H9 (cell line): ENCODE results near the gene ZSWIM1. TPM values are rescaled to one million over a fixed set of nuclear protein-coding genes. Genes with fewer than 3 reads are reported as not detected.

ENCODE experiments used
- DNase-seq: peaks from one replicate; pipeline ENCODE4 v3.0.0-alpha.2; 2017
- H2AFZ ChIP-seq: one replicate; pipeline ENCODE4 v1.6.1; 2013; ENCODE audit warnings: mild to moderate bottlenecking, low read length, control low read depth, moderate library complexity
- H2AK5ac ChIP-seq: 2 replicates; pipeline ENCODE4 v1.6.1; 2013; ENCODE audit warnings: low read length, control low read depth, mixed read lengths; ENCODE audit not compliant: insufficient read length
- H2BK120ac ChIP-seq: one replicate; pipeline ENCODE4 v1.6.1; 2013; ENCODE audit warnings: low read depth, mild to moderate bottlenecking, low read length, control low read depth, inconsistent platforms; ENCODE audit not compliant: poor library complexity, severe bottlenecking
- H2BK12ac ChIP-seq: 2 replicates; pipeline ENCODE4 v1.6.1; 2013; ENCODE audit warnings: low read length, control low read depth, mixed read lengths, low read depth; ENCODE audit not compliant: insufficient read length
- H2BK15ac ChIP-seq: 2 replicates; pipeline ENCODE4 v1.6.1; 2013; ENCODE audit warnings: low read depth, low read length, control low read depth
- H2BK20ac ChIP-seq: one replicate; pipeline ENCODE4 v1.6.1; 2013; ENCODE audit warnings: low read depth, mild to moderate bottlenecking, low read length, control low read depth, inconsistent platforms; ENCODE audit not compliant: poor library complexity, severe bottlenecking
- H2BK5ac ChIP-seq: 2 replicates; pipeline ENCODE4 v1.6.1; 2013; ENCODE audit warnings: low read length, control low read depth, mixed read lengths; ENCODE audit not compliant: insufficient read length
- H3K14ac ChIP-seq: 2 replicates; pipeline ENCODE4 v1.6.1; 2013; ENCODE audit warnings: low read length, control low read depth; ENCODE audit not compliant: insufficient read depth
- H3K18ac ChIP-seq: 2 replicates; pipeline ENCODE4 v1.6.1; 2013; ENCODE audit warnings: low read depth, mild to moderate bottlenecking, mixed read lengths, low read length, control low read depth; ENCODE audit not compliant: insufficient read length
- H3K23ac ChIP-seq: 2 replicates; pipeline ENCODE4 v1.6.1; 2013; ENCODE audit warnings: low read length, control low read depth, mixed read lengths, low read depth; ENCODE audit not compliant: insufficient read length
- H3K23me2 ChIP-seq: 2 replicates; pipeline ENCODE4 v1.6.1; 2013; ENCODE audit warnings: low read depth, mild to moderate bottlenecking, mixed read lengths, low read length, control low read depth; ENCODE audit not compliant: insufficient read length, poor library complexity, severe bottlenecking
- H3K27ac ChIP-seq: 2 replicates; pipeline ENCODE4 v1.5.1; 2013; ENCODE audit warnings: low read length, control low read depth, mixed read lengths, low read depth; ENCODE audit not compliant: insufficient read length
- H3K27me3 ChIP-seq: 2 replicates; pipeline ENCODE4 v1.6.1; 2013; ENCODE audit warnings: low read length, control low read depth, inconsistent platforms; ENCODE audit not compliant: insufficient read depth
- H3K4ac ChIP-seq: 2 replicates; pipeline ENCODE4 v1.6.1; 2013; ENCODE audit warnings: low read depth, mild to moderate bottlenecking, control low read depth, inconsistent platforms, low read length, moderate library complexity
- H3K4me1 ChIP-seq: 2 replicates; pipeline ENCODE4 v1.6.1; 2013; ENCODE audit warnings: low read length, control low read depth, inconsistent platforms; ENCODE audit not compliant: insufficient read depth
- H3K4me2 ChIP-seq: 2 replicates; pipeline ENCODE4 v1.6.1; 2013; ENCODE audit warnings: low read length, control low read depth, mixed read lengths; ENCODE audit not compliant: insufficient read length, insufficient read depth
- H3K56ac ChIP-seq: 2 replicates; pipeline ENCODE4 v1.6.1; 2013; ENCODE audit warnings: low read depth, mild to moderate bottlenecking, mixed read lengths, low read length, control low read depth; ENCODE audit not compliant: insufficient read length
- H3K79me1 ChIP-seq: 2 replicates; pipeline ENCODE4 v1.6.1; 2013; ENCODE audit warnings: low read depth, mild to moderate bottlenecking, moderate library complexity, low read length, control low read depth, inconsistent platforms; ENCODE audit not compliant: insufficient read depth, poor library complexity, severe bottlenecking
- H3K79me2 ChIP-seq: 2 replicates; pipeline ENCODE4 v1.6.1; 2013; ENCODE audit warnings: low read length, control low read depth, inconsistent platforms; ENCODE audit not compliant: insufficient read depth
- H3K9ac ChIP-seq: 2 replicates; pipeline ENCODE4 v1.6.1; 2013; ENCODE audit warnings: low read length, control low read depth, mixed read lengths; ENCODE audit not compliant: insufficient read length; ENCODE audit errors: extremely low read depth
- H3K9me3 ChIP-seq: one replicate; pipeline ENCODE4 v1.6.1; 2013; ENCODE audit warnings: low read depth, low read length, inconsistent platforms; ENCODE audit not compliant: control insufficient read depth
- H3T11ph ChIP-seq: one replicate; pipeline ENCODE4 v1.6.1; 2013; ENCODE audit warnings: mild to moderate bottlenecking, low read length, control low read depth, inconsistent platforms
- H4K20me1 ChIP-seq: one replicate; pipeline ENCODE4 v1.6.1; 2013; ENCODE audit not compliant: control insufficient read depth, insufficient read length, insufficient read depth
- H4K5ac ChIP-seq: 2 replicates; pipeline ENCODE4 v1.6.1; 2013; ENCODE audit warnings: low read depth, mild to moderate bottlenecking, mixed read lengths, low read length, control low read depth; ENCODE audit not compliant: insufficient read length
- H4K8ac ChIP-seq: replicated peaks from 2 replicates; pipeline ENCODE4 v1.6.1; 2013; ENCODE audit warnings: low read length, control low read depth, mixed read lengths, low read depth; ENCODE audit not compliant: insufficient read length
- H4K91ac ChIP-seq: 2 replicates; pipeline ENCODE4 v1.6.1; 2013; ENCODE audit warnings: low read depth, mild to moderate bottlenecking, moderate library complexity, mixed read lengths, low read length, control low read depth; ENCODE audit not compliant: insufficient read length
- H3K27ac Mint-ChIP-seq, 3 experiments: 2 replicates in 2 of 3; 3 replicates in 1 of 3; pipeline ENCODE4 v1.8.0; 2020 to 2021; ENCODE audit warnings: mixed read lengths in 3 of 3, mild to moderate bottlenecking in 1 of 3, moderate library complexity in 1 of 3
- H3K27me3 Mint-ChIP-seq: 2 replicates; pipeline ENCODE4 v1.8.0; 2021; ENCODE audit warnings: low read depth, mild to moderate bottlenecking, moderate library complexity, mixed read lengths
- H3K36me3 Mint-ChIP-seq, 3 experiments: 2 replicates in 2 of 3; 3 replicates in 1 of 3; pipeline ENCODE4 v1.8.0; 2020 to 2021; ENCODE audit warnings: low read depth in 3 of 3, mixed read lengths in 3 of 3; ENCODE audit not compliant: insufficient read depth in 1 of 3
- H3K4me1 Mint-ChIP-seq, 2 experiments: 2 replicates each; pipeline ENCODE4 v1.8.0; 2020; ENCODE audit warnings: mixed read lengths in 2 of 2
- H3K4me3 Mint-ChIP-seq, 2 experiments: 2 replicates in 1 of 2; 3 replicates in 1 of 2; pipeline ENCODE4 v1.8.0; 2020 to 2021; ENCODE audit warnings: mild to moderate bottlenecking in 2 of 2, mixed read lengths in 2 of 2, moderate library complexity in 1 of 2
- H3K9me3 Mint-ChIP-seq, 2 experiments: 2 replicates in 1 of 2; 3 replicates in 1 of 2; pipeline ENCODE4 v1.8.0; 2020; ENCODE audit warnings: mild to moderate bottlenecking in 2 of 2, mixed read lengths in 2 of 2, moderate library complexity in 1 of 2
- CTCF ChIP-seq: fragments of 200-600 bp; sonication (generic); conservative IDR thresholded peaks from 3 replicates; pipeline ENCODE4 v1.8.0; 2021; ENCODE audit warnings: antibody characterized with exemption, mild to moderate bottlenecking
- WGBS: extraction: QIAGEN DNeasy Blood & Tissue Kit; methylation state at CpG from one replicate; pipeline ENCODE4 v1.1.7; 2013; ENCODE audit warnings: missing lambda C conversion rate, low lambda C conversion rate, mixed read lengths; ENCODE audit not compliant: insufficient read length; ENCODE audit errors: extremely low coverage; 5-methylcytosine and 5-hydroxymethylcytosine counted together
- total RNA-seq: library from RNA; stranded (reverse); gene quantifications from 2 replicates; pipeline ENCODE4 v1.2.1, GENCODE V29; 2021

The ZSWIM1 gene
- total RNA-seq, 1 experiment from 2014 or later, result 13.0 TPM

- no peak overlapping the region for H3K56ac ChIP-seq
- no peak overlapping the region for H3K27ac ChIP-seq
- H3K79me1 ChIP-seq, result peaks cover 5% of the 10 kb centered on the region
- H2AK5ac ChIP-seq, result no peak overlapping the region
- H3K14ac ChIP-seq, result no peak overlapping the region
- Mint-ChIP-seq H3K4me1 (peaks cover 22 to 23% of the 10 kb centered on the region in 2 experiments), H3K4me3 (no peak overlapping the region), H3K27me3 (no peaks in the 10 kb centered on the region), H3K27ac (no peak overlapping the region), H3K9me3 (no peaks in the 10 kb centered on the region), H3K36me3 (peaks cover 2 to 37% (median 33%) of the 10 kb centered on the region in 3 experiments; a peak in 6 of 7 replicates)
- H2BK12ac ChIP-seq, result no peak overlapping the region
- H2BK120ac ChIP-seq, result no peak overlapping the region
- H2BK5ac ChIP-seq, result no peak overlapping the region
- no peak overlapping the region for H4K91ac ChIP-seq
- no peak for DNase-seq
- no peak overlapping the region for H3K23ac ChIP-seq
- no peak overlapping the region for H3T11ph ChIP-seq
- no peak overlapping the region for H3K4ac ChIP-seq
- no peaks in the 10 kb centered on the region for H3K9me3 ChIP-seq
- H4K5ac ChIP-seq, result no peak overlapping the region
- no peak for TF ChIP-seq CTCF
- no peaks in the 10 kb centered on the region for H4K20me1 ChIP-seq
- H2BK15ac ChIP-seq, result no peak overlapping the region
- no peaks in the 10 kb centered on the region for H3K27me3 ChIP-seq
- H3K4me1 ChIP-seq, result peaks cover 4% of the 10 kb centered on the region; the same call in 1 of the 2 replicates
- H3K18ac ChIP-seq, result no peak overlapping the region
- H2BK20ac ChIP-seq, result no peak overlapping the region
- no peak overlapping the region for H2AFZ ChIP-seq
- H3K4me2 ChIP-seq, result no peak overlapping the region
- no peaks in the 10 kb centered on the region for H3K79me2 ChIP-seq
- no peak overlapping the region for H3K9ac ChIP-seq
- H3K23me2 ChIP-seq, result peaks cover 12% of the 10 kb centered on the region
- no CpG with 5 or more reads among the region's 1 CpG for WGBS
- H4K8ac ChIP-seq, result no peak overlapping the region
Observed at GRCh38 chr20:45836841-45837240, 44.2 kb upstream of the ZSWIM1 start.
